Panc1 (cell line): ENCODE results near the gene OSTC. TPM values are rescaled to one million over a fixed set of nuclear protein-coding genes. Genes with fewer than 3 reads are reported as not detected.

ENCODE experiments used
- ATAC-seq: fragments of 200-7000 bp; cut with Tn5 transposase; 2 replicates; pipeline ENCODE4 v1.9.1; 2020; ENCODE audit warnings: mild to moderate bottlenecking, moderate library complexity
- BruUV-seq: library from RNA; stranded (reverse); fragments of 400-500 nt; replicated peaks from 2 replicates; lab custom pipeline; 2021; lab: Mats Ljungman, UMichigan
- CTCF ChIA-PET: fragments of 300-600 bp; sonication (Branson Sonifier 250); formaldehyde crosslinking; loops from one replicate; lab custom pipeline; 2022; ENCODE audit warnings: antibody characterized with exemption; lab: Charles Lee
- POLR2A ChIA-PET: fragments of 300-600 bp; sonication (Branson Sonifier 250); formaldehyde crosslinking; loops from one replicate; lab custom pipeline; 2022; ENCODE audit warnings: antibody characterized with exemption; lab: Charles Lee
- DNase-seq: peaks from one replicate; pipeline ENCODE4 v3.0.0-alpha.2; 2010; ENCODE audit warnings: low read depth, low spot score
- H3K27ac ChIP-seq: 2 replicates; pipeline ENCODE4 v1.5.1; 2011; ENCODE audit warnings: mild to moderate bottlenecking, low read length, inconsistent platforms
- H3K27me3 ChIP-seq: fragments of 200-500 bp; sonication (Bioruptor generic); 2 replicates; pipeline ENCODE4 v1.6.0; 2014; ENCODE audit warnings: low read length, inconsistent platforms; ENCODE audit not compliant: control insufficient read depth, insufficient read depth
- H3K36me3 ChIP-seq: fragments of 200-500 bp; sonication (Bioruptor generic); 2 replicates; pipeline ENCODE4 v1.5.1; 2014; ENCODE audit warnings: inconsistent platforms, mild to moderate bottlenecking, low read length, moderate library complexity; ENCODE audit not compliant: control insufficient read depth, insufficient read depth
- H3K4me1 ChIP-seq: 2 replicates; pipeline ENCODE4 v1.5.1; 2011; ENCODE audit warnings: inconsistent platforms, mild to moderate bottlenecking, low read length, moderate library complexity; ENCODE audit not compliant: control insufficient read depth, insufficient read depth
- H3K4me3 ChIP-seq, 2 experiments: 2 replicates each; pipeline ENCODE4 v1.5.1; 2011 to 2012; ENCODE audit warnings: low read depth in 2 of 2, low read length in 2 of 2, mild to moderate bottlenecking in 2 of 2, inconsistent platforms in 1 of 2, moderate library complexity in 1 of 2
- H3K9me3 ChIP-seq: fragments of 200-500 bp; sonication (Bioruptor generic); 2 replicates; pipeline ENCODE4 v1.5.1; 2014; ENCODE audit warnings: low read depth, mild to moderate bottlenecking, inconsistent platforms, low read length, moderate library complexity; ENCODE audit not compliant: control insufficient read depth, insufficient read depth
- POLR2AphosphoS5 ChIP-seq: IDR thresholded peaks from 2 replicates; pipeline ENCODE4 v1.6.1; 2012; ENCODE audit warnings: mild to moderate bottlenecking, low read depth, low read length, moderate library complexity
- SIN3A ChIP-seq: IDR thresholded peaks from 2 replicates; pipeline ENCODE4 v1.6.1; 2012; ENCODE audit warnings: low read depth, mild to moderate bottlenecking, low read length, moderate library complexity, borderline replicate concordance; ENCODE audit not compliant: insufficient read depth
- TCF7L2 ChIP-seq: IDR thresholded peaks from 2 replicates; pipeline ENCODE4 v1.6.1; 2011; ENCODE audit warnings: mild to moderate bottlenecking, low read depth, low read length, inconsistent platforms
- in situ Hi-C: cut with HindIII; loops from 2 replicates; pipeline ENCODE4 v1.10.0; 2016; ENCODE audit warnings: low sequenced_read_pairs, low pct_unique_long_range_greater_than_20kb
- intact Hi-C: fragments of 100-400 bp; cut with micrococcal nuclease; formaldehyde crosslinking; loops from one replicate; pipeline ENCODE4 v1.10.0; 2022; ENCODE audit not compliant: unreplicated experiment
- total RNA-seq: library from RNA; stranded (reverse); gene quantifications from one replicate; pipeline ENCODE4 v1.2.1, GENCODE V29; 2021; ENCODE audit not compliant: unreplicated experiment
- TF ChIP-seq, protein P1 (sequence below), 2 experiments: IDR thresholded peaks; 2 replicates each; pipeline ENCODE4 v1.6.1; 2011 to 2012; ENCODE audit warnings: low read depth in 2 of 2, control low read depth in 1 of 2, low read length in 1 of 2, mild to moderate bottlenecking in 1 of 2, moderate library complexity in 1 of 2; ENCODE audit not compliant: insufficient read depth in 1 of 2
- TF ChIP-seq, protein P2 (sequence below): fragments of 450-650 bp; IDR thresholded peaks from 2 replicates; pipeline ENCODE4 v1.5.1; 2017; ENCODE audit warnings: mild to moderate bottlenecking

OSTC gene
- total RNA-seq, 1 experiment from 2014 or later: 57.8 TPM

DNA sequence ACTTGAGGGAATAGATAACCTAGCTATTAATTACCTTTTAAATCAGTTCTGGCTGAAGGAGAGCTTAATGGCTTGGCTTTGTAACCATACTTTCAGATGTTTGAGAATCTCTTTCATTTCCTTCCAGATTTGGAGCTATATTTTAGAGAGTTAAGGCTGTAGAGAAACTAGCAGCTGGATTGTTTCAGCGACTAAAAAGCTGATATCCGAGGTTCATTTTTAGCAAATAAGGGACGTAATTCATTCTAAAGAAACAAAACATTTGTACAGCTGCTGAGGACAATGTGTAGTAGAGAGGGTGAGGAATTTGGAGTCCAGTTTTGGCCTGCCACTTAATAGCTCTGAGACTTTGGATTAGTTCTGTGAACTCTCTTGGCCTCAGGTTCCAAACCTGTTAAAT lies 12.2 kb downstream of the OSTC start:
- BruUV-seq: no TSS peak
- in situ Hi-C loops (no loop called here), intact Hi-C loops (no loop called here)
- peaks cover 3% of the 10 kb centered on the region for H3K36me3 ChIP-seq
- no peak overlapping the region for H3K27ac ChIP-seq
- CTCF ChIA-PET: no interaction called here
- no peak overlapping the region for H3K4me3 ChIP-seq
- ATAC-seq (no peak), DNase-seq (no peak)
- no peaks in the 10 kb centered on the region for H3K9me3 ChIP-seq
- no peaks in the 10 kb centered on the region for H3K4me1 ChIP-seq
- POLR2A ChIA-PET: no interaction called here
- H3K27me3 ChIP-seq: no peaks in the 10 kb centered on the region
- TF ChIP-seq, protein P1, sequence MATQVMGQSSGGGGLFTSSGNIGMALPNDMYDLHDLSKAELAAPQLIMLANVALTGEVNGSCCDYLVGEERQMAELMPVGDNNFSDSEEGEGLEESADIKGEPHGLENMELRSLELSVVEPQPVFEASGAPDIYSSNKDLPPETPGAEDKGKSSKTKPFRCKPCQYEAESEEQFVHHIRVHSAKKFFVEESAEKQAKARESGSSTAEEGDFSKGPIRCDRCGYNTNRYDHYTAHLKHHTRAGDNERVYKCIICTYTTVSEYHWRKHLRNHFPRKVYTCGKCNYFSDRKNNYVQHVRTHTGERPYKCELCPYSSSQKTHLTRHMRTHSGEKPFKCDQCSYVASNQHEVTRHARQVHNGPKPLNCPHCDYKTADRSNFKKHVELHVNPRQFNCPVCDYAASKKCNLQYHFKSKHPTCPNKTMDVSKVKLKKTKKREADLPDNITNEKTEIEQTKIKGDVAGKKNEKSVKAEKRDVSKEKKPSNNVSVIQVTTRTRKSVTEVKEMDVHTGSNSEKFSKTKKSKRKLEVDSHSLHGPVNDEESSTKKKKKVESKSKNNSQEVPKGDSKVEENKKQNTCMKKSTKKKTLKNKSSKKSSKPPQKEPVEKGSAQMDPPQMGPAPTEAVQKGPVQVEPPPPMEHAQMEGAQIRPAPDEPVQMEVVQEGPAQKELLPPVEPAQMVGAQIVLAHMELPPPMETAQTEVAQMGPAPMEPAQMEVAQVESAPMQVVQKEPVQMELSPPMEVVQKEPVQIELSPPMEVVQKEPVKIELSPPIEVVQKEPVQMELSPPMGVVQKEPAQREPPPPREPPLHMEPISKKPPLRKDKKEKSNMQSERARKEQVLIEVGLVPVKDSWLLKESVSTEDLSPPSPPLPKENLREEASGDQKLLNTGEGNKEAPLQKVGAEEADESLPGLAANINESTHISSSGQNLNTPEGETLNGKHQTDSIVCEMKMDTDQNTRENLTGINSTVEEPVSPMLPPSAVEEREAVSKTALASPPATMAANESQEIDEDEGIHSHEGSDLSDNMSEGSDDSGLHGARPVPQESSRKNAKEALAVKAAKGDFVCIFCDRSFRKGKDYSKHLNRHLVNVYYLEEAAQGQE (IDR thresholded peaks at IDR 0.05; ENCODE audit: insufficient read depth in 1 of 2, low read depth in 2 of 2, low read length in 1 of 2): no peak
- TF ChIP-seq TCF7L2: no peak
- no peak for TF ChIP-seq SIN3A
- TF ChIP-seq, protein P2, sequence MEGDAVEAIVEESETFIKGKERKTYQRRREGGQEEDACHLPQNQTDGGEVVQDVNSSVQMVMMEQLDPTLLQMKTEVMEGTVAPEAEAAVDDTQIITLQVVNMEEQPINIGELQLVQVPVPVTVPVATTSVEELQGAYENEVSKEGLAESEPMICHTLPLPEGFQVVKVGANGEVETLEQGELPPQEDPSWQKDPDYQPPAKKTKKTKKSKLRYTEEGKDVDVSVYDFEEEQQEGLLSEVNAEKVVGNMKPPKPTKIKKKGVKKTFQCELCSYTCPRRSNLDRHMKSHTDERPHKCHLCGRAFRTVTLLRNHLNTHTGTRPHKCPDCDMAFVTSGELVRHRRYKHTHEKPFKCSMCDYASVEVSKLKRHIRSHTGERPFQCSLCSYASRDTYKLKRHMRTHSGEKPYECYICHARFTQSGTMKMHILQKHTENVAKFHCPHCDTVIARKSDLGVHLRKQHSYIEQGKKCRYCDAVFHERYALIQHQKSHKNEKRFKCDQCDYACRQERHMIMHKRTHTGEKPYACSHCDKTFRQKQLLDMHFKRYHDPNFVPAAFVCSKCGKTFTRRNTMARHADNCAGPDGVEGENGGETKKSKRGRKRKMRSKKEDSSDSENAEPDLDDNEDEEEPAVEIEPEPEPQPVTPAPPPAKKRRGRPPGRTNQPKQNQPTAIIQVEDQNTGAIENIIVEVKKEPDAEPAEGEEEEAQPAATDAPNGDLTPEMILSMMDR: no peak
- TF ChIP-seq POLR2AphosphoS5: no peak

DNA sequence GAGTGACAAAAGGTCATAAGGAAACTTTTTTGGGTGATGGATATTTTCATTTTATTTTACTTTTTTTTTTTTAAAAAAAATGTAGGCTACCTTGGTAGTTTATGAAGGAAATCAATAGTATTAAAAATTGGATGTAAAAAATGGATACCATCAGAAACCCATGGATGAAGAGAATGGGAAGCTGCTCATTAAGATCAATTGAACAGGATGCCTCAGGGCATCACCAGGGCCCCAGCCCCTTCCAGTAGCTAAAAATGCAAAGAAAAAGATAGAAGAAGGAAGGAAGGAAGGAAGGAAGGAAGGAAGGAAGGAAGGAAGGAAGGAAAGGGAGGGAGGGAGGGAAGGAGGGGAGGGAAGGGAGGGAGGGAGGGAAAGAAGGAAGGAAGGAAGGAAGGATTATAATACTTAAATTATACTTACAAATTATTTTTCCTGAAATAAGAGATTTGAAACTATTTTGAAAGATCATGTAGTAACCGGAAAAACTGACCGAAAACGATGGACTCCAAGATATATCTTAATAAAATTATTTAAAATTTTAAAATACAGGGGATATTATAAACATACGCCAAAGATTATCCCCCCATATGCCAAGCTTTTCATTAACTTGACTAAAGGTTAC lies 24.1 kb downstream of the OSTC start:
- CTCF ChIA-PET: interaction anchor here (0.5 to 0.7 kb wide), 2 partner anchors 144 to 639 kb away, joined by 4 to 9 read pairs; no protein-coding TSS in a partner anchor
- in situ Hi-C loops: no loop called here
- no peak for TF ChIP-seq POLR2AphosphoS5

DNA sequence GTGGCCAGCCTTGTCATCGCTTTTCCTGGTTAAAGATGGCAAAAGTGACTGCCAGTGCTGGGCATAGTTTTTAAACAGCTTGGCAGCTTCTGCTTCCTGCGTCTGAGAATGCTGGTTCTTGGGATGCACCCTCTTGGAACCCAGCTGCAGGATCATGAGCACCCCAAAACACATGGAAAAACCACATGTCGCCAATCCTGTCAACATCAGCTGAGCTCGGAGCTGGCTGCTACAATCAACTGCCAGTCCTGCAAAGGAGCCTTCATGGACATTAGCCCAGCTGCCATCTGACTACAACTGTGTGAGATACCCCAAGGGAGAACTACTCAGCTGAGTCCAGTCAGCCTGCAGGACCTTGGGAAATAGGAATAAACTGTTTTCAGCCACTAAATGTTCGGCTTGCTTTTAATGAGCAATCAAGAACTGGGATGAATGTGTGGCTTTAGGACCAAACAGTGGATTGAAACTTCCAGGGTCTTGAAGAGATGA lies 31.0 kb downstream of the OSTC start:
- no peaks in the 10 kb centered on the region for H3K9me3 ChIP-seq
- ChIA-PET CTCF (no interaction called here), POLR2A (no interaction called here)
- no peak overlapping the region for H3K4me3 ChIP-seq
- no peaks in the 10 kb centered on the region for H3K27me3 ChIP-seq
- H3K4me1 ChIP-seq: no peaks in the 10 kb centered on the region
- no peak for ATAC-seq
- TF ChIP-seq SIN3A: no peak
- no peak for DNase-seq
- no peak overlapping the region for H3K27ac ChIP-seq
- intact Hi-C loops (loop anchor here (5.0 kb wide), 2 partner anchors 101 to 726 kb away; no protein-coding TSS in a partner anchor), in situ Hi-C loops (no loop called here)
- BruUV-seq: no TSS peak
- H3K36me3 ChIP-seq: no peaks in the 10 kb centered on the region

More for the DNA sequence above, 24.1 kb downstream of the OSTC start:
- H3K36me3 ChIP-seq: no peaks in the 10 kb centered on the region
- BruUV-seq: no TSS peak
- intact Hi-C loops: no loop called here
- no peak for DNase-seq
- POLR2A ChIA-PET: no interaction called here
- no peaks in the 10 kb centered on the region for H3K27me3 ChIP-seq
- H3K4me1 ChIP-seq: no peaks in the 10 kb centered on the region
- ATAC-seq: no peak
- no peaks in the 10 kb centered on the region for H3K9me3 ChIP-seq
- no peak overlapping the region for H3K4me3 ChIP-seq
- H3K27ac ChIP-seq: no peak overlapping the region
